Mesendoderm (in vitro differentiated cells): ENCODE data around the gene NAA15.
A peak's percentile ranks its signal among the peaks of the same experiment; 100 is the strongest.

Experiments
- DNase-seq: peaks from one replicate; pipeline ENCODE4 v3.0.0; 2013
- H2AK5ac ChIP-seq: 2 replicates; pipeline ENCODE4 v1.6.1; 2013; ENCODE audit warnings: low read length, inconsistent platforms
- H2BK120ac ChIP-seq: 2 replicates; pipeline ENCODE4 v1.6.1; 2013; ENCODE audit warnings: low read depth, mild to moderate bottlenecking, low read length, moderate library complexity, mixed read lengths
- H2BK15ac ChIP-seq: replicated peaks from 2 replicates; pipeline ENCODE4 v1.6.1; 2013; ENCODE audit warnings: low read depth, mild to moderate bottlenecking, moderate library complexity
- H2BK5ac ChIP-seq: 2 replicates; pipeline ENCODE4 v1.6.1; 2013; ENCODE audit warnings: low read length, inconsistent platforms
- H3K18ac ChIP-seq: 2 replicates; pipeline ENCODE4 v1.6.1; 2013; ENCODE audit warnings: mild to moderate bottlenecking, low read length, mixed read lengths
- H3K23ac ChIP-seq: one replicate; pipeline ENCODE4 v1.6.1; 2013; ENCODE audit warnings: low read length
- H3K27ac ChIP-seq: 2 replicates; pipeline ENCODE4 v1.5.1; 2013; ENCODE audit warnings: low read depth, mild to moderate bottlenecking, inconsistent platforms, low read length, moderate library complexity
- H3K27me3 ChIP-seq: 2 replicates; pipeline ENCODE4 v1.6.1; 2013; ENCODE audit warnings: low read length, control low read depth, mild to moderate bottlenecking, inconsistent platforms; ENCODE audit not compliant: insufficient read depth, poor library complexity
- H3K36me3 ChIP-seq: 2 replicates; pipeline ENCODE4 v1.6.1; 2013; ENCODE audit warnings: low read length, inconsistent platforms; ENCODE audit not compliant: control insufficient read depth, insufficient read depth
- H3K4ac ChIP-seq: one replicate; pipeline ENCODE4 v1.6.1; 2013; ENCODE audit warnings: low read depth, mild to moderate bottlenecking, low read length, moderate library complexity
- H3K4me1 ChIP-seq: 2 replicates; pipeline ENCODE4 v1.6.1; 2013; ENCODE audit warnings: low read depth, low read length, inconsistent platforms; ENCODE audit not compliant: control insufficient read depth
- H3K4me2 ChIP-seq: 2 replicates; pipeline ENCODE4 v1.6.1; 2013; ENCODE audit warnings: low read length
- H3K4me3 ChIP-seq: 2 replicates; pipeline ENCODE4 v1.5.1; 2013; ENCODE audit warnings: mild to moderate bottlenecking, low read length
- H3K56ac ChIP-seq: one replicate; pipeline ENCODE4 v1.6.1; 2013; ENCODE audit warnings: low read length
- H3K79me1 ChIP-seq: 2 replicates; pipeline ENCODE4 v1.6.1; 2013; ENCODE audit warnings: low read length, inconsistent platforms
- H3K79me2 ChIP-seq: 2 replicates; pipeline ENCODE4 v1.6.1; 2013; ENCODE audit warnings: mild to moderate bottlenecking, low read length; ENCODE audit not compliant: control insufficient read depth, insufficient read depth
- H3K9ac ChIP-seq: 2 replicates; pipeline ENCODE4 v1.6.1; 2013; ENCODE audit warnings: low read length, inconsistent platforms
- H4K5ac ChIP-seq: one replicate; pipeline ENCODE4 v1.6.1; 2013; ENCODE audit warnings: low read length
- H4K8ac ChIP-seq: one replicate; pipeline ENCODE4 v1.6.1; 2013; ENCODE audit warnings: low read depth, mild to moderate bottlenecking, control low read depth, low read length, moderate library complexity
- WGBS: extraction: QIAGEN DNeasy Blood & Tissue Kit; methylation state at CpG from one replicate; pipeline ENCODE4 v1.1.7; 2013; ENCODE audit warnings: low lambda C conversion rate, missing lambda C conversion rate; ENCODE audit not compliant: insufficient coverage; ENCODE audit errors: extremely low coverage; 5-methylcytosine and 5-hydroxymethylcytosine counted together

Gene NAA15

DNA sequence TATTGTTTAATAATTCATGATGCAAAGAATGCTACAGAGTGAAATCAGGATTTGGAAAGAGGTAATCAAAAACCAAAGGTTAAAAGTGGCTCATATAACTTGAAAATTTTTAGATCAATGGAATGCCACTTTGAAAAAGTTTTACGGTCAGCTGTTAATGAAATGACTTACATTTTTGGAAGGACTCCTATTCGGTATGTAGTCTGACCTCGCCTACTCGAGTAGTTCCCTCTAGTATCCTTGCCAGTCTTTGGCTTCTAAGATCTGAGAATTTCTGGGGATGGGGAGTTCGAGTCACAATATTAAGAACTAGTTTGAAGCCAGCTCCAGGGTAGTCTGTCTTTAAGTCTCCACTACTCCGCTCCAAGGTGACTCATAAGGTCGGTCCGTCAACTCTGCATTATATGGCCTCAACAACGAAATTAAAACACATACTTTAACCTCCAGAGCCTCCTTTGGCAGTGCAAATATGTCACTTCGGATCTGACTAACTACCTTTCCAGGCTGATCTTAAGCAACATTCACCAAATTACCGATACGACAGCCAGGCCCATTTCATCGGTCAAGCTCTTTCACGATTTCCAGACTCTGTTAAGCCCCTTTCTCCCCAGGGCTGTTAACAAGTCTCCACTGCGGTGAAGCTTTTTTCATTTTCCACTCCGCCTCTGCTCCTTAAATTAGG lies 733 bp upstream of the NAA15 start:
- no peak overlapping the region for H2BK120ac ChIP-seq
- DNase-seq, result peak; percentile 67
- no CpG with 5 or more reads among the region's 16 CpGs for WGBS

DNA sequence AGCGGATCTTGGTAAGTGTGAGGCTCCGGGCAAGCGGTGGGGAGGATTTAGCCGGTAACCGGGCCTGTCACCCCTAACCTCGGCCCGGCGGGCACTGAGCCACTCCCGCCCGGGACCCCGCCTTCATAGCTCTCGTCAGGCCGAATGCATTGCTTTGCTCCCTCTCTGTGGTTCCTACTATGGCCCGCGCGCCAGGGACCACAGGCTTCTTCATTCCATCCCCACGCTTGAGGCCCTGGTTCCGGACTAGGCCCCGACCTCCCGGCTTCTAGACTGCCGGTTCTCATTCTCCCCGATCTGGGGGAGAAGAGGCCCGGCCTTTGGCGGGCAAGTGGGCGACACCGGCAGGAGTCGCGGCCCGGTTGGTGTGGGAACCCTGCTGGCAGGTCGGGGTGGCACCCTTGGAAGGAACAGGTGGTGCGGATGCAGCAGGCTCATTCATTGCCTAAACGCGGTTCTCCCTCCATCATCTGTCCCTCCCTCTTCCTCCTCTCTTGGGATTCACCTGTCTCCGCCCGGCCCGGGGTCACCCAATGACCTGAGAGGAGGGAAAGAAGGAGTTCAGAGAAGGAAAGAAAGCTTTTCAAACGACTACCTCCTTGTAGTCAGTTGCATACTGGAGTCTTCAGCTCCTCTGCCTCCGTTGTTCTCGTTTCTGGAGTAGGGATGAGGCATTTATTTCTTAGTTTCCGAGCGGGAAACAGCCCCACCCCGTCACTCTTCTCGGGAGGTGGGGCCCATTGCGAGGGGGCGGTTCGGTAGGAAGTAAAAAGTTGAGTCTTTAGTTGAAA lies 711 bp downstream of the NAA15 start, which contains the start of gene NDUFC1:
TSS of gene NDUFC1 (minus strand) at position 657 of the 791 bp plus-strand sequence. CDS start 6,679 bp downstream, outside the sequence.
- Histone ChIP-seq H3K27ac (peak within 1 kb of the TSS; percentile 74), H3K79me1 (peaks cover 2% of the 10 kb centered on the region), H2AK5ac (no peak within 1 kb of the TSS), H3K23ac (peak within 1 kb of the TSS; percentile 86), H2BK120ac (peak within 1 kb of the TSS; percentile 13), H3K36me3 (peaks cover 3% of the 10 kb centered on the region), H2BK15ac (no peak within 1 kb of the TSS), H3K9ac (peak within 1 kb of the TSS; percentile 81), H2BK5ac (no peak within 1 kb of the TSS), H3K18ac (peak within 1 kb of the TSS; percentile 62), H4K5ac (no peak within 1 kb of the TSS), H3K27me3 (no peaks in the 10 kb centered on the region), H3K79me2 (peaks cover 51% of the 10 kb centered on the region), H3K4me3 (peak within 1 kb of the TSS; percentile 93), H4K8ac (no peak within 1 kb of the TSS), H3K4me2 (peak within 1 kb of the TSS; percentile 64), H3K4me1 (no peaks in the 10 kb centered on the region), H3K4ac (peak within 1 kb of the TSS; percentile 87), H3K56ac (peak within 1 kb of the TSS; percentile 91)
- peak; percentile 76 for DNase-seq
- WGBS, result no CpG with 5 or more reads among the region's 46 CpGs

More for the DNA sequence above, 733 bp upstream of the NAA15 start:
- H4K8ac ChIP-seq, result no peak overlapping the region
- H3K23ac ChIP-seq, result no peak overlapping the region
- peak overlapping the region; percentile 40 for H3K18ac ChIP-seq
- H2AK5ac ChIP-seq, result no peak overlapping the region
- no peak overlapping the region for H2BK15ac ChIP-seq
- peaks cover 2% of the 10 kb centered on the region for H3K79me1 ChIP-seq
- H3K56ac ChIP-seq, result peak overlapping the region; percentile 92
- H3K27me3 ChIP-seq, result no peaks in the 10 kb centered on the region
- H4K5ac ChIP-seq, result peak overlapping the region; percentile 7
- peaks cover 40% of the 10 kb centered on the region for H3K79me2 ChIP-seq
- no peaks in the 10 kb centered on the region for H3K4me1 ChIP-seq
- H2BK5ac ChIP-seq, result peak overlapping the region; percentile 73
- H3K4me3 ChIP-seq, result peak overlapping the region; percentile 82
- peak overlapping the region; percentile 56 for H3K4ac ChIP-seq
- H3K9ac ChIP-seq, result peak overlapping the region; percentile 80
- peak overlapping the region; percentile 69 for H3K4me2 ChIP-seq
- peak overlapping the region; percentile 85 for H3K27ac ChIP-seq
- H3K36me3 ChIP-seq, result peaks cover 3% of the 10 kb centered on the region

DNA sequence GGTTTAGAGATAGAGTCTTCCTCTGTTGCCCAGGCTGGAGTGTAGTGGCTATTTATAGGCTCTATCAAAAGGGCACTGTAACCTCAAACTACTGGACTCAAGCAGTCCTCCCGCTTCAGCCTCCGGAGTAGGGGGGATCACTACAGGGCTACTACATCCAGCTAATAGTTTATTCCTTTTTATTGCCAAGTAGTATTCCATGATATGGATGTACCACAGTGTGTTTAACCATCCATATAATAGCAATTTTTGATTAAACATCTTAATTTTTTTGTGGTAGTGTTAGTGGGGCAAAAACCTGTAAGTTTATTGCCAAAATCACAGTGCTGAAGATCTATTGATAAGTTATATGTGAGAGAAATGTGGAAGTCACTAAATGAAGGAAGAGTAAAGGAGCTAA lies 3.6 kb downstream of the NAA15 start:
- DNase-seq, result no peak
- no peaks in the 10 kb centered on the region for H3K27me3 ChIP-seq
- no peak overlapping the region for H2BK120ac ChIP-seq
- H3K56ac ChIP-seq, result no peak overlapping the region
- H2AK5ac ChIP-seq, result no peak overlapping the region
- H3K36me3 ChIP-seq, result peaks cover 3% of the 10 kb centered on the region
- peaks cover 74% of the 10 kb centered on the region for H3K79me2 ChIP-seq
- H2BK5ac ChIP-seq, result no peak overlapping the region
- no peak overlapping the region for H3K9ac ChIP-seq
- H3K4me3 ChIP-seq, result no peak overlapping the region
- peaks cover 2% of the 10 kb centered on the region for H3K79me1 ChIP-seq
- no peak overlapping the region for H4K8ac ChIP-seq
- whole genome bisulfite sequencing, result no CpG with 5 or more reads among the region's 2 CpGs
- no peak overlapping the region for H3K4me2 ChIP-seq
- no peak overlapping the region for H3K23ac ChIP-seq
- H4K5ac ChIP-seq, result no peak overlapping the region
- no peak overlapping the region for H3K4ac ChIP-seq
- no peak overlapping the region for H3K18ac ChIP-seq
- no peaks in the 10 kb centered on the region for H3K4me1 ChIP-seq
- H2BK15ac ChIP-seq, result no peak overlapping the region
- no peak overlapping the region for H3K27ac ChIP-seq

DNA sequence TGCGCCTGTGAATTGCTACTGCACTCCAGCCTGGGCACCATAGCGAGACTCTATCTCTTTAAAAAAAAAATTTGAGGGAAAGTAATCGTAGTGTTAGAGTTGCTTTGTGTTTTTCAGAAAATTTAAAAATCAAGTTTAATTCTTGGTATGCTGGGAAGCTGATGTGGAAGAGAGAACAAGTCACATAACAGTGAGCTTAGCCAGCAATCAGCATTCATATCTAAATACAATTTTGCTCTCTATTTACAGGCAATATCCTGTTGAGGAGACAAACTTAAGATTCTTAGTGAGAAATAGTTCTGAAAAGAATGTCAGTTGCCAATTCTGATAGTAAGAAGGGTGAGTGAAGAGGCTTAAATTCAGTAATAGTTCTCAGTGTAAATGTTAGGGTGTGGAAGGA lies 10.6 kb downstream of the NAA15 start:
- Histone ChIP-seq H2AK5ac (no peak overlapping the region), H3K9ac (no peak overlapping the region), H3K27me3 (no peaks in the 10 kb centered on the region), H3K36me3 (no peaks in the 10 kb centered on the region), H2BK5ac (no peak overlapping the region), H3K79me2 (peaks cover 75% of the 10 kb centered on the region), H3K4me1 (peaks cover 3% of the 10 kb centered on the region), H2BK120ac (no peak overlapping the region), H3K4me2 (no peak overlapping the region), H3K18ac (peak overlapping the region; percentile 39), H4K8ac (no peak overlapping the region), H3K56ac (no peak overlapping the region), H3K4me3 (no peak overlapping the region), H2BK15ac (no peak overlapping the region), H3K79me1 (peaks cover 1% of the 10 kb centered on the region), H3K23ac (no peak overlapping the region), H3K4ac (no peak overlapping the region), H3K27ac (no peak overlapping the region), H4K5ac (no peak overlapping the region)
- WGBS, result no CpG with 5 or more reads among the region's 3 CpGs
- peak; percentile 27 for DNase-seq

DNA sequence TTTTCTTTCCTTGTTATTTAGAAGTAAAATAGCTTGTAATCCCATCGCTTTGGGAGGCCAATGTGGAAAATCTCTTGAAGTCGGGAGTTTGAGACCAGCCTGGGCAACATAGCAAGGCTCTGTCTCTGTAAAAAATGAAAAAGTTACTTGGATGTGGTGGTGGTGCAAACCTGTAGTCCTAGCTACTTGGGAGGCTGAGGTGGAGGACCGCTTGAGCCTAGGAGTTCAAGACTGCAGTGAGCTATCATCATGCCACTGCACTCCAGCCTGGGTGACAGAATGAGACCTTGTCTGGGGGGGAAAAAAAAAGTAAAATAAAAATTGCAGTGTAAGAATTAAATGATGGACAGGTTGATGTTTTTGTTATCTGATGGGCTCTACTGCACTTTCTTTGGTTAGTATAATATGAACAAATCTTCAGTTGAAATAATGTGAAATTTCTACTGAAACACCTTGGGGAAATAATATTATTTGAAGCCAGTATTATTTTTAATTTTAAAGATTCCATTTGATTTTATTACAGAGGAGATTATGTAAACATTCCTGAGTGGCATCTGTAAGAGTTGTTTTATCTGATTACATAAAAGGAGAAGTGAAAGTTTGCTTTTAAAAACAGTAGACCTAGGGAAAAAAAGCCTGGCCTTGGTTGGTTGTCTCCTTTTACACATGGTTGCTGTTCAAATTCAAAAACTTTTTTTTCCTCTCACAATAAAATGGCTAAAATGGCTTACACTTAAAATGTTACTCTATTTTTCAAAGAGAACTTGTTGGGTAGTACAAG lies 11.4 kb downstream of the NAA15 start:
- no peak overlapping the region for H3K23ac ChIP-seq
- H3K56ac ChIP-seq, result no peak overlapping the region
- H2BK5ac ChIP-seq, result no peak overlapping the region
- H3K79me1 ChIP-seq, result peaks cover 1% of the 10 kb centered on the region
- no peak overlapping the region for H3K18ac ChIP-seq
- no peaks in the 10 kb centered on the region for H3K27me3 ChIP-seq
- H4K5ac ChIP-seq, result no peak overlapping the region
- peaks cover 3% of the 10 kb centered on the region for H3K4me1 ChIP-seq
- no peak overlapping the region for H2BK15ac ChIP-seq
- no peak overlapping the region for H3K4ac ChIP-seq
- H3K4me2 ChIP-seq, result no peak overlapping the region
- WGBS, result no CpG with 5 or more reads among the region's 3 CpGs
- H3K4me3 ChIP-seq, result no peak overlapping the region
- no peak for DNase-seq
- H4K8ac ChIP-seq, result no peak overlapping the region
- no peak overlapping the region for H2BK120ac ChIP-seq
- no peak overlapping the region for H3K27ac ChIP-seq
- H3K9ac ChIP-seq, result no peak overlapping the region
- peaks cover 75% of the 10 kb centered on the region for H3K79me2 ChIP-seq
- no peaks in the 10 kb centered on the region for H3K36me3 ChIP-seq
- H2AK5ac ChIP-seq, result no peak overlapping the region
